Glomerular endothelial cell (primary cell): ENCODE data around the gene GREB1. TPM values are rescaled to one million over a fixed set of nuclear protein-coding genes. Genes with fewer than 3 reads are reported as not detected.

Source experiments
- DNase-seq: peaks from one replicate; pipeline ENCODE4 v3.0.0-alpha.2; 2011; ENCODE audit warnings: low read depth, low spot score; ENCODE audit errors: extremely low read depth
- total RNA-seq: library from RNA; depleted of rRNA; stranded (reverse); fragments of >200 nt; gene quantifications from 2 replicates; pipeline ENCODE4 v1.2.3, GENCODE V29; 2015

Gene GREB1
- total RNA-seq, 1 donor from 2014 or later: 0.64 TPM

DNA sequence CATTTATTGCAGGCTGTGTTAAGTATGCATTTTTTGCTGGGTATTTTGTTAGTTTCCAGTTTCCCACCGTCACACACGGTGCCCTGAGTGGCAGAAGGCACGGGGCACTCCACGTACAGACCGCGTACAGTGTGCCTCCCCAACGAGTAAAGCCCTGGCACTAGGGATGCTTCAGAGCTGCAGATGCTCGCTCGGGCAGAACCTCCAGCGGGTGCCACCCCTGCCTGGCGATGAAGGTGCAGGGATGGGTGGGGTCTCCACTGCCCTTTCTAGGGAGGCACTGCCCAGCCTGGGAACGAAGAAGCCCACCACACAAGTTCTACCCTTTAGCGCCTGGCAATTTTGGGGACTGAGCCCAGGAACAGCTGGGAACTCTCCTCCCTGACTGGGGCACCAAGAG lies 4.1 kb downstream of the GREB1 start:
- no peak for DNase-seq

DNA sequence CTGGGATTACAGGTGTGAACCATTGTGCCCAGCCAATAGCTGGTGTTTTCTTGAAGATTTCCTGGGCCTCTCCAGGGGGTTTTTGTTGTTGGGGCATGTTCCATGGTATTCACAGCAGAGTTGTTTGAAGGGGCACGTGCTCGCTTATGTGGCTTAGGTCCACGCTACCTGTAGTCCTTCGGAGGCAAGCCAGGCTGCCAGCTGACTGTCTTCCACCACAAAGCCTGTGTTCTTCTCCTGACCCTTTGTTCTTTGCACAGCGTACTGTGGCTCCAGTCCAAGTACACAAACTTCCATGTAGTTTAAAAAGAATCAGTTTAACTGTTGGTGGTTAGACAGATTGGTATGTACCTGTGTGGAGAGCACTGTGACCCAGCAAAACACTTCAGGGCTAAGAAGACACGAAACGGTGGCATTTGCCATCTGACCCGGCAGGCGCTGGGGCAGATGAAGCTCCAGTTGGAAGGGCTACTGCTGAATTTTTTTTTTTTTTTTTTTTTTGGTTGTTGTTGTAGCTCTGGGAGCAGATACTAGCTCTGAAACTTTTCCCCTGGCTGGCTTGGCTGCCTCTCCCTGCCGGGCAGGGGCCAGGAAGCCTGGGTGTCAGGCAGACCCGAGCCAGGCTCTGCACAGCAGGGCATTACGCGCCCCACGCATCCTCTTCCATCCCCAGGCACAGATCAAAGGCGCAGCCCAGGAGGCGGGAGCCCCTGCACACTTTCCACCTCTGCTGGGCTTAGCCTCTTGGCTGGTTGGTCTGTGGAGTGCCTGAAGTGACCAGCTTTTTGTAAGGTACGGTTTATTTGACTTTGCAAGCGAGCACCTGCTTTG lies 5.7 kb downstream of the GREB1 start:
- DNase-seq: no peak

DNA sequence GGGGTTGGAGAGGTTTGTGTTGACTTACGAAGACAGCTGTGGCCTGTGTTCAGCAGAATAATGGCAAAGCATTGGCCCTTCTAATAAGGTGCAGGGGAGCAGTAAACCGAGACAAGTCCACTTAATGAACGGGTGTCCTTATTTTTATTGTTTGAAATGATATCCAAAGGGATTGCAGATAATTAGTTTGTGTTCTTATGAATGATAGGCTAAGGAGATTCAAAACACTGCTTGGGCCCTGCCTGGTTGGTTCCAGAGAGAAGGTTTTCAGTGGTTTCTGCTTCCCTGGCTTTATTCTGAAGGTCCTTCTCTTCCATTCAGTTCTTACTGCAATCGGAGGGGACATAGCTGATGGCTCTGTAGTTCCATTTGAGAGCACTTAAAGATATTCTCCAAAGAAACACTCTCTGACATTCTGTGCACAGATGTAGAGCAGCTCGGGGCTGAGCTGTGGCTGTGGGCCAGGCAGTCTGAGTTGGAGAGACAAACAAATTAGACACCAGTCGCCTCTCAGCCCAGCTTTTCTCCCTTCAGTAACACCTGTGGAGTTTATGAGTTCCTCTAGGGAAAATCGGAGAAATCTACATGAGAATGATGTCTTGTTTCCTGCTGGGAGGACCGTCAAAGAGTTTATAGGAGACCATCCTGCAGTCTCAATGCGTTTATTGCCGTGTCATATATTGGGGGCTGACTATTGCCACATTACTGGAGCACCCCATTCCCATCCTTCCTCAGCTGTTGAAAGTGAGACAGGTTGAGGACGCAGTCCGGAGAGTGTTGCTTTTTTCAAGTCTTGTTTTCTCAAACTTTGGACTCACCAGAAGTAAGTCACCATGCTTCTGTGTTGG lies 6.5 kb downstream of the GREB1 start:
- DNase-seq: no peak

DNA sequence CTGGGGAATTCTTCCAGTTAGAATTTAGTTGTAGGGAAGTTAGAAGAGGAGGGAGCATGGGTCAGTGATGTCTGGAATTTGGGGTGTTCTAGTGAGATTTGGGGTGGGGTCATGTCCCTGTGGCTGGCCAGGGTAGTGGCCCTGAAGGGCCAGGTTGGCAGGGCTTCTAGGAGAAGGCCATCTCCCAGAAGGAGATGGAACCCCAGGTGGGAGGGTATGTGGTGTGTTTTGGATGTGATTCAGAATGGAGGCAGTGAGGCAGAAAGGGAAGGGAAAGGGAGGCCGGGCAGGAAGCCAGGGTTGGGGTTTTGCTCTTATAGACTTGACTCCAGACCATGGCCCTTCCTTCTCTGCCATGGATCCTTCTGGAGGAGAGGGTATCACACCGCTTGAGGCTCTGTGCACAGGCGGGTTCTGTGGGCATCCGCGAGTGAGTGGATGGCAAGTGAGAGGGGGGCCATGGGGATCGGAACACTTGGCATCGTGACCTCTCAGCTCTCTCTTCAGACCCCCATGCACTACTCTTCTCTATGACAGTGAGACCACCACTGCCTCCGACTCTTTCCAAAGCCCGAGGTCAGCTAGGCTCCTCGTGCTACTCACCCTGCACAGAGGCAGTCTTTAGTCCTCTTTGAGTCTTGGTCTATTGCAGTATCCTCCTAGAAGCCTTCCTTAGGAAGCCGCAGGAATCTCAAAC lies 7.3 kb downstream of the GREB1 start:
- no peak for DNase-seq

DNA sequence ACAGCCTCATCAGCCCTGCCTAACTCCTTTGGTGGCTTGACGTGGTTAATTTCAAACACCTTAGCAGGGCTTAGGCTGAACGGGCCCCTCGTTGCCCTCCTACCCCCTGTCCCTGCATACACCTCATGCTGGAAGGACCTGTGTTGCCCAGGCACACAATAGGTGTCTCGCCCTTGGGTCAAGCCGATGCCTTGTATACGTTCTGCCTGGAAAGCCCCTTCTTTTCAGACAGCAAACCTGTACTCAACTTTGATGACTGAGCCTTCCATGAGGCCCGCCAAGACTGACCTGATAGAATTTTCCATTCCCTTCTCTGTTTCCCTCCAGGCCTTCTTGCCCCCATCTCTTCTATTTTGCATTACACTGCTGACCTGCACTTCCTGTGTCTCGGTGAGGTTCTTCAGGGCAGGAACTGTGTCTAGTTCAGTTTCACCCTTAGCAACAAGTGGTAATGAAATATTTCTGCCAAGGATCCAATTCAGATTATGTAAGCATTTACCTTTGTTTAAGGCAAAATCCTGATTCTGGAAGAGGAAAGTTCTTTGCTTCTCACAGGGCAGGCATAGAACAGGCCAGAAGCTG lies 7.9 kb downstream of the GREB1 start:
- no peak for DNase-seq

DNA sequence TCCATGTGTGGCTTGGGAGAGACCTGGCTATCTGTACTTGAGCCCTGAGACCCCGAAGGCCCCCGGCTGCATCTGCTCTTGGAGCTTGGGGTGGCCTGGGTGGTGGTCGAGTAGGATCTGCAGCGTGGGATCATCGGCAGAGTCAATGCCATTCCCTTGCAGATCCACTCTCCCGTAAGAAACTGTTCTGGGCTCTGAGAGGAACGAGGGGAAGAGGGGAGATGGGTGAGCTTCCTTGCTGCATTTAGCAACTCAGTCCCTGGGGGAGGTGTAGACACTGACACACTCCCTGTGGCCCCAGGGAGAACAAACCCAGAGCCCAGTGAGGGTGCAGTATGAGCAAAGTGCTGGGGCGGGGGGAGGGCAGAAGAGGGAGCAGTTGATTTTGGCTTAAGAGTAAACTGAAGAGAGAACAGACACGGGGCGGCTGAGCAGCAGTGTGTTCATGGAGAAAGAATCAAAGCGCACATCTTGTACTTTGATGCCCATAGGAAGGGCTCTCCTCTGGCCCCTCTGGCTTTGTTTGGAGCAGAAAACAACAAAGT lies 8.5 kb downstream of the GREB1 start:
- DNase-seq: no peak

DNA sequence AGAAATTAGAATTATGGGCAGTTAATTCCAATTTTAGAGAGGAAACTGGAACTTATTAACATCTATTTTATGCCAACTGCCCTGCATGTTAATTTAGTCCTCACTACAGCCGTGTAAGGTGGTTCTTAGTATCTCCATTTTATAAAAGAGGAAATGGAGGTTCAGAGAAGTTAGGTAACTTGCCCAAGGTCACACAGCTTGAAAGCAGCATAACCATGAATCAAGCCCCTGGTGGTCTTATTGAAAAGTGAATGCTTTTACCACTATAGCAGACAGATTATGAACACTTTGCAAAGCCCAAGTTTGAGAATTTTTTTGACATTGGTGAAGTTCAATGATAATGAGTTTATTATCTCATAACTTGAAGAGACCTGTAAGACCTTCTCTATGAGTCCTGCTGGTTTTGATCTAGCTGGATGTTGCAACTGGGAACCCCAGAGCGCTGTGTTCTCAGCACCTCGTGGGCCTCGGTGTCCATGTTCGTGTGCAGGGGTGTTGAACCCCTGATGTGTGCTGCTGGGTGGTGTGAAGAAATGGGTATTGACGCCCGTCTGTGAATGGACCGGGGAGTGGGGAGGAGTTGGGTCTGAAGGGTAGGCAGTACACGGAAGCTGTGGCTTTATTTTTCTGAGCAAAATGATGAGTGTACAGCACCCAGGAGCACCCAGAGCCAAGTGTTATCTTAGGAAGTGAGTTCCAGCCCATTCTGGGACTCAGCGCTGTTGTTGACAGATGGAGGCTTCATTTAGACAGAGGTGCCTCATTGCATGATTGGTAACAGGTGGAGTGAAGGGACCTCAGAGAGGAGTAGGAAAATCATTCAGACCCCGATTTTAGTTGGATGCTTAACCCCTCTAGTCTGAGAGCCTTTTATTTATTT lies 9.7 kb downstream of the GREB1 start:
- DNase-seq: no peak

DNA sequence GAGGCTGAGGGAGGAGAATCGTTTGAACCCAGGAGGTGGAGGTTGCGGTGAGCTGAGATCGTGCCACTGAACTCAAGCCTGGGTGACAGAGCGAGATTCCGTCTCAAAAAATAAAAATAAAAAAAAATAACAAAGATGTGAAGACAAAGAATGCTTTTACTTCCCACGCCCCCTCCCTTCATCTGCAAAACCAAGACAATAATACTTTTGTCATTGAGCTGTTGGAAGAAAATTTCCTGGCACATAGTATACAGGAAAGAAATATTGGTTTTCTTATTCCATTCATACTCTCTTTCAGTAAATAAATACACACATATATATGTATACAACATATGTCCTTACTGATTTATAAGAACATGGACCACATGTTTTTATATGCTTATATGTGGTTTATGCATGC lies 12.2 kb downstream of the GREB1 start:
- no peak for DNase-seq

DNA sequence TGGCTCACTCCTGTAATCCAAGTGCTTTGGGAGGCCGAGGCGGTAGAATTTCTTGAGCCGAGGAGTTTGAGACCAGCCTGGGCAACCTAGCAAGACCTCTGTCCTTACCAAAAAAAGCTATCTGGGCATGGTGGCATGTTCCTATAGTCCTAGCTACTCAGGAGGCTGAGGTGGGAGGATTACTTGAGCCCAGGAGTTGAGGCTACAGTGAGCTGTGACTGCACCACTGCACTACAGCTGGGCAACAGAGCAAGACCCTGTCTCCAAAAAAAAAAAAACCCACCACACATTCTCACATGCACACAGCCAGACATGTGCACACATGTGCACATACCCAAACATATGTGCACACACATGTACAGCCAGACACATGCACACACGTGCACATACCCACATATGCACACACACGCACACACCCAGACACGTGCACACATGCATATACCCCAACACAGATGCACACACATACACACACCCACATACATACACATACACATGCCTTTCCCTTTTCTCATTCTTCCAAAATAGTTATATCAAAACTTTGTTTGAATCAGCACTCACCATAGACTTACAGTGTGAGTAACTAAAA lies 14.2 kb downstream of the GREB1 start:
- no peak for DNase-seq

DNA sequence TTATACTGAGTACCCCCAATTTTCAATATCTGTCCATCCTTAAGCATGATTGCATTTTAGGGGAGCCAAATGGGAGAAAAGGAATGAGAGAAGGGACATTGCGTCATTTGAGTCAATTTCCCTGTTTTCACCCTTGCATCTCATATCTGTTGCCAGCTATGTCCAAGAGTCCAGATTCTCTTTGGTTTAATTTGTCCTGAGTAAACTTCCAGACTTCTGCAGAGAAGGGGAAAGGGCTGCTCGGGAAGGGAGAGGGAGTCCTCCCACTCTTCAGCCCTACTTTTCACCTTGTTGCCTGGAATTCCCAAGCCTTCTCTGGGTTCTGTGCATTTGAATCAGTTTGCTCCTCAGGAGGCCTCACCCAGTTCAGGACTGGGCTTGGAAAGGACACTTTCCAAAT lies 16.5 kb downstream of the GREB1 start:
- no peak for DNase-seq

DNA sequence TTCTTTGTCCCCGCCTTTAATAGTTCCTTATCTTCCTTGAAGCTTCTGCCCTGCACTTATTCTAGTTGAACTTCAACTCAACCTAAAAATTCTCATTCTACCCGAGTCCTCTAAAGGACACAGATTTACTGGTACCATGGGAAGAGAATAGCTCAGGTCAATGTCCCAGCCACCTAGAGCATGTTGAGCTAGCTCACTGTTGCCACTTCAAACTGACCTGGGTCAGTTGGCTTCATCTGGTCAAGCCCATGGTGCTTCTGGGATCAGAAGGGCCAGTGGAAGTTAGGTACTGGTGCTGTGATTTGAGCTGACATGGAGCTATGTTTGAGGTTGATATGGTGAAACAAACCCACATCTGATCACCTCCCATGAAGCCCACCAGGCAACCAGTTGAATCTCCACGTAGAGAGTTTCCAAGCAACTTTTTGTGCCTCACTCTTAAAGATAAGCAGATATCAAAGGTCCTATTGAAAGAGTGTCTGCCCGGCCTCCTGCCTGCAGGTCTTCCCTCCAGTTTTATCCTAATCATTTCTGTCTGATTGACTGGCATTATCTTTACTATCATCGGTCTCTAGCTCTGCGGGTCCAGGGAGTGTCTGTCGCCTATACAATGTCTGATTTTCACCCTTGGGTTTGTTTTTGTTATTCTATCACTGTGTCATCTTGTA lies 17.2 kb downstream of the GREB1 start:
- DNase-seq: no peak

DNA sequence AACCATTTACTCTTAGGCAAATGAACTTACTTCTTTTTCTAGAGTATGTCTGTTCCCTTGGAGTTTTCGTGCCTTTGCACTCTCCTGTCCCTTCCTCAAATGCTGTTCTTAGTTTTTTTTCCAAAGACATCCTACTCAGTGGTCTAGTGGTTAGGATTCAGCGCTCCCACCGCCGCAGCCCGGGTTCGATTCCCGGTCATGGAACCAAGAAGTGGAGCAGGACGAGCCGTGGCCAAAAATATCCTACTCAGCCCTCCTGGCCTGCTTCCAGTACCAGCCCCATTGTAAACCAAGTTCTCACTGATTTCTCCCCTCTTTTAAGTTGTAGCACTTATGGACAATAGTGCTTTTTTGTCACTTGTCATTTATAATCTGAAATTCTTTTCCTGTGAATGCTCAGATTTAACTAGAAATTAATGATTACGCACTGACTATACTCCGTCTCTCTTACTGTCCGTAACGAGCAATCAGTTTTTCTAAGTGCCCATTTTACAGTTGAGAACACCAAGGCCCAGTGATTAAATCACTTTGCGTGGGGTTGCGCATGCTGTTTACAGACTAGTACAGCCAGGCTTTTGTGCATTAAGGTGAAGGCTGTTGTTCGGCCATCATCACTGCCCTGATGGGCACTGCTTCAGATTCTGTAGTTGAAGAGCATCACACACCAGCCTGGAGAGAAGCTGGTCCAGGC lies 17.9 kb downstream of the GREB1 start:
- DNase-seq: no peak

DNA sequence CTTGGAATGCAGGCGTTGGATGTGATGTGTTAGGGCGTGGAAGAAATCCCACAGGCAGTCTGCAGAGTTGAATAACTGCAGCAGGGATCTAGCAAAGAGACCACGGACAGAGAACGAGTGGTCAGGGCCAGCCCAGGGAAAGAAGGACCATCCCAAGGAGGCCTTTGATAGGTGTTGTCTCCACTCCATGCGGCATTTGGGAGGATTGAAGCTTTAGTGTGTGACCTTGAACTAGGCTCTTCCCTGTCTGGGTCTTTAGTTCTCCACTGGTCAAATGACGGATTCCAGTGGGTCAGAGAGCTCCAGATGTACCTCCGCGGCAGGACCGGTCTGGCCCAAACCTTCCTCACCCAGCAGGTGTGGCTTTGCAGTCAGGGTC lies 18.4 kb downstream of the GREB1 start:
- no peak for DNase-seq

DNA sequence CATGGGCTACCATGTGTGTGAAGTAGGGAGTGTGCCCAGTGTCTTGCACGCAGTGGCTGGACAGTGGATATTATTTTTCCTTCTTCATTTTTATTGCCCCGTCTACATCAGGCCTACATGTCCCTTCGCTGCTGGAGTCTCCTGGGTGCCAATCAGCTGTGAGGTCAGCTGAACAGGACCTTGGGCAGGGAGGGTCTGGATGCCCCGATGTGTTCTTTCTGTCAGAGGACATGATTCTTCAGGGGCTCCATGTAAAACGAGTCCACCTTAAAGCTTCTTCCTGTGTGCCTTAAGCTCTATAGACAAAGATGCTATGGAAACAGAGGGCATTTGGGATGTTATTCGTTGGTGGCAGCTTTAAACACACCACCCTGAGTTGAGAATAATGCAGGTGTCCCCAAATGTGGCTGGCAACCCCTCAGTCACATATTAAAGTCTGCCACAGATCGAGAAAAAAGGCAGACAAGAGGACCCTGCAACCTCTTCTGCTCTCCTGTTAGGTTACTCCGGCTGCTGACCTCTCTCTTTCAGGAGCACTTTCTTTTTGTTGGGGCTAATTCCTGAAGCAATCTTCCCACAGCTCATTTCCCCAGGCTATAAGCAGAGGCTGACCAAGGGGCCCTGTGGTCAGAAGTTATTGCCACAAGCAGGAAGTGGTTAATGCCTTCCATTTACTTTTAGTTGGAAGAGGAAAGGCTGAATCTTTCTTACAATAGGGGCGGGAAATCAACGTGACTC lies 20.0 kb downstream of the GREB1 start:
- no peak for DNase-seq

DNA sequence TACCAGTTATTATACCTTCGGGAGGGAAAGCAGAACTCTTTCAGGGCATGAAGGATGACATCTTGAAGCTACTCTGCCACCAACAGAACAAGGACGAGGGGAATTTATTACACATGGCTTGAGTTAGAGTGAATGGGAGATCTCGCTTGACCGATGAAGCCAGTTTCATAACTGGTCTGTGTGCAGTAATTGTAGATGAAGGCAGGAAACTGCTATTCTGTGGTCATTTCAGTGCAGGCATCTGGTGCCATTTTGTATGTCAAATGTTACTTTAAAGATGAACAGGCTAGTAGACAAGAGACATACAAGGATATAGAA lies 20.5 kb downstream of the GREB1 start:
- DNase-seq: no peak

DNA sequence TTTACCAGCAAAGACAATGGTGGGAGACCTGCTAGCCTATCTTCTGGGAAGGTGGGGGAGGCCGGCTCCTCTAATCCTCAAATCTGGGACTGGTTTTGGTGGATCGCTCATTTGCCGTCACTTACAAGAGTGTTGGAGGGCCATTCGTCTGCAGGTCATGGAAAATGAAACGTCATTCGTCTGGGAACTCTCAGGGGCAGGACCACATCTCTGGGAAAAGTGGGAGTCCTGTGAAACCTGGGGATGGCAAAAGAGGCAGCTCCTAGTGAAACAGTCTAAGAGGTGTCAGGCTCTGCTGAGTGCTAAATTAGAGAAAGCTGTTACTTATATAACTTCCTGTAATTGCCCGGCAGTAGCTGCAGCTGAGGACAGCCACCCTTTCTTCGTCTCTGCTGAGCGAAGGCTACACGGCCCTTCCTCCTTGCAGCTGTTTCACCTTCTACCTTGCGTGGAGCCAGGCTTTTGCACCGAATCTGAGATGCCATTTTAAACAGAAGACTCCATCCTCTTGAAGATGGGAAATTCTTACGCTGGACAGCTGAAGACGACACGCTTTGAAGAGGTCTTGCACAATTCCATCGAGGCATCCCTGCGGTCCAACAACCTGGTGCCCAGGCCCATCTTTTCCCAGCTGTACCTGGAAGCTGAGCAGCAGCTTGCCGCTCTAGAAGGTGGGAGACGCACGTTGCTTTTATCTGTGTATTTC lies 22.4 kb downstream of the GREB1 start:
- no peak for DNase-seq

DNA sequence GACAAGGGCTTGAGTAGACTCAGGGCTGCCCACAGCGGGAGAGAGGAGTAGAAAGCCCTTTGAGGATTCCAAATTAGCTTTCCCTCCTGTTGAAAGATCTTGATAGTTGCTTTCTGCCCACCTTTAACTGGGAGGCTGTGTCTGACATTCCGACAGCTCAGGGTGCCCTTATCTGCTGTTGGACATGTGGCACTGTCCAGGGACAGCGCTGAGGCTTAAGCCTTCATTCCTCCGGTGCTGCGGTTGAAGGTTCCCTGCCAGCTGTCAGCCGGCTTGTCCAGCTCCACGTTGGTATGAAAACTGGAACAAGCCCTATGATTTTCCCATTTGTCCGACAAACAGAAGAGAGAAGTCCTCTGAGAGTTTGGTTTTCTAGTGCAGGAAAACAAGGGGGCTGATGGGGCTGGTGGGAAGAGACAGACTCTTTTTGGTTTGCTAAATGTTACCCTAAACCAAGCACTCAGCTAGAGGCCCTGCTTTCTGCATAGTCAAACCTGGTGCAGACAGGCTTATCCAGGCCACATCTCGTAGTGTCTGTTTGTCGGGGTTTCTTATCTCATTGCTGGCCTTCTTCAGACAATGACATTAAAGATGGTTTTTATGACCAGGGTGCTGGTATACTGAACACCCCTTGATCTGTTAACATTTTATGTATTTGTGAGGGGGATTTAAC lies 24.5 kb downstream of the GREB1 start:
- no peak for DNase-seq
